GDM1 (cell line): ENCODE measurements around the gene KRTAP10-3.
"Not testable (repeated sequence)": the region's sequence is repeated elsewhere in the genome, so short reads cannot be mapped to it uniquely, and the experiment has no call there.

Experiments
- DNase-seq: peaks from one replicate; lab custom pipeline; 2025; lab: John Stamatoyannopoulos, UW

Gene KRTAP10-3

GRCh38 chr21:44590311-44590721, 31.7 kb upstream of the KRTAP10-3 start:
- no peak for DNase-seq

DNA sequence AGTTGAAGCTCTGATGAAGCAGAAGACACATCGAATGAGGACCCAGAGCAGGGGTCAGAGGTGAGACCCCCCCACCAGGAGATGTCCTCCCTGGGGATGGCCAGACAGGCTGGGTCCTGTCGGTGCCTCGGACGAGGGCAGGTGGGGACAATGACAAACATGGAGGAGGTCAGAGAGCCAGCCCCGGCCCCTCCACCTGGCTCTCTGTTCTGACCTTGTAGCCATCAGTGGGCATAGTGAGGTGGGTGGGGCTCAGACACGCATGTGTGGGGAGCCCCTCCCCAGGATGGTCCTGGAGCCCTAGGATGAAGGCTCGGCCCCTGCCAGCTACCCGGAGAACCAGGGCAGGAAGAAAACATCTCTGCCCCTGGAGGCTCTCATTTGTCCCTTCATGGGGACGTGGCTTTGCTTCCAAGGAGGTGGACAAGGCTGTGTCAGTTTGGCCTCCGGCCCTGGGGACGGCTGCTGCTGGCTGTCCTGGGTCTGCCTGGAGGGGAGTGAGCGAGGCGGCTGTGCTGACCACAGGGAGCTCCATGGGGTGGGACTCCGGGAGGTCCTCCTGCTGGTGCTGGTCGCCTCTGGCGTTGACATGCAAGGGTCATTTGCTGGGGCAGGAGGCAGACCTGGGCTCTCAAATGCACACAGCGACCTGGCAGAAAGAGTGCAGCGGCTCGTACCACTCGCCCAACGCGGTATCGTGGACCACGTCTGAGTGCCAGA, 31.2 kb upstream of the KRTAP10-3 start:
- DNase-seq = no peak

- DNase-seq = no peak
These were observed 30.5 kb upstream of the KRTAP10-3 start for GRCh38 chr21:44589094-44589493.

DNA sequence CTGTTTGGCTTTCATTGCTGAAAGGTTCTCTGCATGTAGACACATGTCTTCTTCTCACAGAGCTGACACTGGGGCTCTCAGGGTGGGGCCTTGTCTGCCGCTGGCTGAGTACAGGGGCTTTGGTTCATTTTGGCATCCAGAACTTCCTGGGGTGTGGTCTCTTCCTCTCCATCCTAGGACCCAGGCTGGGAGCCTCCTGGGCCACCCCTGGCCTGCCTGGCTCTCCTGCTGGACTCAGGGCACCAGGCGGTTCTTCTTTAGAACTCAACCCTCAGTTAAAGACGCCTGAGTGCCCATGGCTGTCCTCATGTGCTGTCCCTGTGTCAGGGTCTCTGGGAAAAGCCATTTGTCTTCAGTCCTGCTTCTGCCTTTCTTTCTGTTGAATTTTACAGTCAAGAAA, 27.3 kb upstream of the KRTAP10-3 start:
- no peak for DNase-seq

- no peak for DNase-seq
These were observed 25.2 kb upstream of the KRTAP10-3 start for GRCh38 chr21:44583800-44584147.

DNA sequence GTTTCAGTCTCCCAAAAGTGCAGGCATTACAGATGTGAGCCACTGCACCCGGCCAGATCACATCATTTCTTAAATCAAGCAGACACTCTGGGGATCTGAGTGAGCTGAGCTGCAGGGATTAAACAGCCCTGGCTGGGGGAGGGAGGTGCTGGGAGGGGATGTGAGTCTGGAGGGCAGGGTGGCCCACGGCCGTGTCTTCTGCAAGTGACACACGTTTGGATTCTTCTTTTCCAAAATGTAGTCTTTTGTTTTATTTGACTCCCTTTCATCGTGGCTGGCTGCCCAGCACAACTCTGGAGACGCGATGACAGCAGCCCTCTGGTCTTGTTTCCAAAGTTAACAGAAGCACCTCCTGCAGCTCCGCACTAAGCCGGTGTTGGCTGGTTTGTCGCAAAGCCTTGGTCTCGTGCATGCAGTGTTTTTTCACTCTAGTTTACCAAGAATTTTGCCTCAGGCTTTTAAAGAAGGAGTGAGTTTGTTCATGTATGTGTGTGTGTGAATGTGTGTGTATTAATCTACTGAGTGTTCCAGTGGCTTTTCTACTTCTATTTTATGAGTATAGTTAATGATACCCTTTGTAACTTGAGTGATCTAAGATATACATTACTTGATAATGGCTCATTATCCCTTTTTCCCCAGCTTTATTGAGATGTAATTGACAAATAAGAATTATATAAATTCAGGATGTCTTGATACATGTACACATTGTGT, 24.6 kb upstream of the KRTAP10-3 start:
- no peak for DNase-seq

GRCh38 chr21:44582055-44582454, 23.5 kb upstream of the KRTAP10-3 start:
- no peak for DNase-seq

GRCh38 chr21:44581158-44581557, 22.6 kb upstream of the KRTAP10-3 start:
- no peak for DNase-seq

GRCh38 chr21:44580231-44580821, 21.7 kb upstream of the KRTAP10-3 start, which contains the start of gene KRTAP10-5:
KRTAP10-5 (minus strand) TSS chr21:44580604; CDS start chr21:44580578, 26 bp downstream.
- DNase-seq = not testable (repeated sequence)

DNA sequence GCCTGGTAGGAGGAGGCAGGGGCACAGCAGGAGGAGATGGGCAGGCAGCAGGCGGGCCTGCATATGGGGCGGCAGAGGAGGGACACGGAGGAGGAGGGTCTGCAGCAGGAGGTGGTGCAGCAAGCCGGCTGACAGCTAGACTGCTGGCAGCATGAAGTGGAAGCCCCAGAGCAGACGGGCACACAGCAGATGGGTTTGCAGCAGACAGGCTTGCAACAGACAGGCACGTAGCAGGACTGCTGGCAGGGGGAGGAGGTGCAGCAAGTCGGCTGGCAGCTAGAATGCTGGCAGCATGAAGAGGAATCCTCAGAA, 21.2 kb upstream of the KRTAP10-3 start:
- DNase-seq = no peak

- DNase-seq = no peak
These were observed 20.6 kb upstream of the KRTAP10-3 start for GRCh38 chr21:44579056-44579832.

GRCh38 chr21:44578371-44579055, 19.9 kb upstream of the KRTAP10-3 start:
- no peak for DNase-seq

DNA sequence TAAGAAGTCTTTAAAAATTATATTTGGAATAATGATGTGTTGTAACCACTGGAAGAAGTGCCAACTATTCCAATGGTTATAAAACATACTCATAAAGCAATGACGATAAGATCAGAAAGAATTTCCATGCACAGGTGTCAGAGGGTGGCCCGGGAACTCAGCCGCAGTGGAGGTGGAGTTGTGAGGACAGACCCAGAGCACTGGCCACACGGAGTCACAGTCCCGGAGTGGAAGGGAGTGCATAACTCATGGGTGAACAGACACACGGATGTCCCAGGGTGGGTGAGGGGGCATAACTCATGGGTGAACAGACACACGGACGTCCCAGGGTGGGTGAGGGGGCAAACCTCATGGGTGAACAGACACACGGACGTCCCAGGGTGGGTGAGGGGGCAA, 17.4 kb upstream of the KRTAP10-3 start:
- no peak for DNase-seq

- no peak for DNase-seq
These were observed 16.9 kb upstream of the KRTAP10-3 start for GRCh38 chr21:44575307-44576024.

DNA sequence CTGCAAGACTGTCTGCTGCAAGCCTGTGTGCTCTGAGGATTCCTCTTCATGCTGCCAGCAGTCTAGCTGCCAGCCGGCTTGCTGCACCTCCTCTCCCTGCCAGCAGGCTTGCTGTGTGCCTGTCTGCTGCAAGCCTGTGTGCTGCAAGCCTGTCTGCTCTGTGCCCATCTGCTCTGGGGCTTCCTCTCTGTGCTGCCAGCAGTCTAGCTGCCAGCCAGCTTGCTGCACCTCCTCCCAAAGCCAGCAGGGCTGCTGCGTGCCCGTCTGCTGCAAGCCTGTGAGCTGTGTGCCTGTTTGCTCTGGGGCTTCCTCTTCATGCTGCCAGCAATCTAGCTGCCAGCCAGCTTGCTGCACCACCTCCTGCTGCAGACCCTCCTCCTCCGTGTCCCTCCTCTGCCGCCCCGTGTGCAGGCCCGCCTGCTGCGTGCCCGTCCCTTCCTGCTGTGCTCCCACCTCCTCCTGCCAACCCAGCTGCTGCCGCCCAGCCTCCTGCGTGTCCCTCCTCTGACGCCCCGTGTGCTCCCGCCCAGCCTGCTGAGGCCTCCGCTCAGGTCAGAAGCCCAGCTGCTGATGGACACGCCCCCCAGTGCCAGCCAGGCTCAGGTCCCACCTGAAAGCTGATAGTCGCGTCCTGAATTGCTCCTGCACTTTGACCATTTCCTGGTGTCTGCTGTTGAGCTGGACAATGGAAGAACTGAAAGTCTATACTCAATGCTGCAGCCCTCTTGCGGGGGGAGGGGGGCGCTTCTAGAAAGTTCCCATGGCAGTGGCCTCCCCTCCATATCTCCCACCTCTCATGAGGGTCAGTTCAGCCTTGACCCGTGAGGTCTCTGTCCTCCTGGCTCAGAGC, 16.1 kb upstream of the KRTAP10-3 start:
- no peak for DNase-seq

- not testable (repeated sequence) for DNase-seq
These were observed 15.2 kb upstream of the KRTAP10-3 start, which contains the start of gene KRTAP10-4 for GRCh38 chr21:44573630-44574456. KRTAP10-4 (plus strand) TSS chr21:44573729; CDS start chr21:44573759, 30 bp downstream.

DNA sequence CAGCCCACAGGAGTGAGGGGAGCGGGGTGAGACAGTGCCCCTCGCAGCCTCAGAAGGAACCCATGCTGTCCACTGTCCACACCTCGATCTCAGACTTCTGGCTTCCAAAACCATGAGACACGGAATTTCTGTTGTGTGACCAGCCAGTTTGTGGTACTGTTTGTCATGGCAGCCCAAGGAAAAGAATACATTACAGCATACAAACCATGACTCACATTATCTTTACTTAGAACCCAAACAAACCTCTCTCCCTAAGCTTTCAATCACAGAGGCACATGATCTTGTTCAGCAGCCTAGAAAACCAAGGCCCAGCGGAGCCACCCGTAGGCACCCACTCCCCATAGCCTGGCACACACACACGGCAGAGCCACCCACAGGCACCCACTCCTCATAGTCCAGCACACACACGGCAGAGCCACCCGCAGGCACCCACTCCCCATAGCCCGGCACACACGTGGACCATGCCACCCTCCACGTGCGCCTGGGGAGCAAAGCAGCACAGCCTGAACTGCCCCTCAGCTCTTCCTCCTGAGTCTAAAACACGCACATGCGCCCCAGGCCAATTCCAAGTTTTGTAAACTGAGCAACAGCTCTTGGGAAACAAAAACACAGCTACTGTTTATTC, 14.5 kb upstream of the KRTAP10-3 start:
- no peak for DNase-seq

DNA sequence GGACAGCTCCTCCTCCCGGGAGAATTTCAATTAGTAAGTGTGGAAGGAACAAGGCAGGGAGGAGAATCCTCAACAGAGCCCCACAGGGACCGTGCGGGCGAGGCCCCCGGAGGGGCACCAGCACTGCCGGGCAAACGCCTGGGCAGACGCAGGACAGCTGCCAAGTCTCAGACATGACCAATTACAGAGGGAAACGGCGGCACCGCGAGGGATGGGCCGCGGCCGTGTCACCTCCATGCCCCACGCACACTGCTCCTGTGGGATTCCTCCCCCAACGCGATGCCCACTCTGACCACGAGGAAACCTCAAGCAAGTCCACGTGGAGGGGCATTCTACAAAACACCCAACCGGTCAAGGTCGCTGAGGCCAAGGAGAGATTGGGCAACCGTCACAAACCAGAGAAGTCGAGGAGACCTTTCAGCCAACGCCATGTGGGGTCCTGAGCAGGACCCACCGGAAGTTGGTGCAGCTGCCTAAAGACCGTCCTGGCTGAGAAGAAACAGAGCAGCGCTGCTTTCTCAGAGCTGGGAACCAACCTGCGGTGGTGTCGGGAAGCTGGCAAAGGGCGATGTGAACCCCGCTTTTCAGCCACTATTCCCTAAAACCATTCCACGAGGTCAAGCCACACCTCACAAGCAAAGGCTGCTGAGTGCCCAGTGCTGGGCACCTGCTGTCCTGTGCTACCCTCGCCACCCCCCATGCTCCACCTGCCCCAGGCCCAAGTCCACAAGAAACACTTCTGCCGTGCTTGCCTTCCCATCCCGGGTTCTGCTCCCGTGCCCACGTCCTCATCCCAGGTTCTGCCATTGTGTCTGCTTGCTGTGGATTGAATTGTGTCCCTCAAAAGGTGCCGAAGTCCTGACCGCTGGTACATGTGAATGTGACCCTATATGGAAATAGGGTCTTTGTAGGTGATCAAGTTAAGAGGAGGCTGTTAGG, 13.5 kb upstream of the KRTAP10-3 start:
- DNase-seq = no peak
